GM12874 (cell line): Measurements from ENCODE around the gene MGAT5.

Source experiments
- CTCF ChIP-seq: IDR thresholded peaks from 2 replicates; pipeline ENCODE4 v1.5.1; 2011; ENCODE audit warnings: low read depth, mild to moderate bottlenecking, control low read depth, low read length, moderate library complexity; ENCODE audit not compliant: insufficient read depth

MGAT5 gene

GRCh38 chr2:134279417-134279816, 25.5 kb downstream of the MGAT5 start:
- TF ChIP-seq CTCF: no peak

- TF ChIP-seq CTCF: no peak
Observed at GRCh38 chr2:134280231-134280630, 26.4 kb downstream of the MGAT5 start.

- no peak for TF ChIP-seq CTCF
Observed at GRCh38 chr2:134280726-134281125, 26.9 kb downstream of the MGAT5 start.

- no peak for TF ChIP-seq CTCF
Observed at GRCh38 chr2:134281815-134282419, 28.0 kb downstream of the MGAT5 start.

GRCh38 chr2:134282629-134283400, 28.9 kb downstream of the MGAT5 start:
- TF ChIP-seq CTCF: no peak

GRCh38 chr2:134283661-134284060, 29.8 kb downstream of the MGAT5 start:
- TF ChIP-seq CTCF: no peak

- TF ChIP-seq CTCF: no peak
Observed at GRCh38 chr2:134284119-134284670, 30.3 kb downstream of the MGAT5 start.
